ENCODE data around the gene CNTN6.

Gene CNTN6

DNA sequence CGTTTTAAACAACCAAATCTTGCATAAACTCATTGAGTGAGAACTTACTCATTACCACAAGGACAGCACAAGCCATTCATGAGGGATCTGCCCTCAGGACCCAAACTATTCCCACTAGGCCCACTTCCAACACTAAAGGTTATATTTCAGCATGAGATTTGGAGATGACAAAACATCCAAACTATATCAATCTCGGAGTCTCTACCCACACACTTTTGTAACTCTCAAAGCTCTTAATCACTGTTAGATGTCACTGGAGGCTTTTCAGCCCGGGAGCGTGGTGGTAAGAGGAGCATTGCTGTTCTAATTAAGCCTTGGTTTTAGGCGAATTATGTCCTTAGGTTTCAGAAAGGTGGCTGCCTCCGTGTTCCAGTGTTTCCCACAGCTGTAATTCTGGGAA, 86.3 kb downstream of the CNTN6 start:
- no peak for DNase-seq (ENCODE audit: low read depth)

DNA sequence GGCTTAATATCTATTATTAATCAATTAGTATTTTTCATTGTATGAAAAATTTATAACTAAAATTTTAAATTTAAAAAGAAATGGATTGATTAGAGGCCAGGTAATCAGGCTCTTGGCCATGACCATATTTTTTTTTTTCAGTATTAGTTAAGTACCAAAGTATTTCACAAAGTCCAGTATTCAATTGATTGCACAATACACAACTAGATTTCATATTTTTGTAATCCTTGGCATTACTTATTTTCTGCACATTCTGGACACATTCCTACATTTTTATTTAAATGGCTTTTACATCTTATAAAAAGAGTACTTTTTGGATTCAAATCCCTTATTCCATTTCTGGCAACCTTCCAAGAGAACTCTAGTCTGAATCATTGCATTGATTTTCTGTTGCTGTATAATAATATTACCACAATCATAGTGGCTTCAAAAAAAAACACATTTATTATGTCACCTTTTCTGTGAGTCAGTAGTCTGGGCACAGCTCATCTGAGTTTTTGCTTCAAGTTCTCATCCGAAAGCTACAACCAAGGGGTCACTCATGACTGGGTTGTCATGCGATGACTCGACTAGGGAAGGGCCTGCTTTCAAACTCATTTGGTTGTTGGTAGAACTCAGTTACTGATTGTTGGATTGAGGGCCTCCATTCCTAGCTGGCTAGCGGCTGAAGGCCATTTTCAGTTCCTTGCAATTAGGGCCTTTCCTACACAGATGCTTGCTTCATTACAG, 90.7 kb downstream of the CNTN6 start:
- peak; percentile 10 for DNase-seq (ENCODE audit: low read depth)

DNA sequence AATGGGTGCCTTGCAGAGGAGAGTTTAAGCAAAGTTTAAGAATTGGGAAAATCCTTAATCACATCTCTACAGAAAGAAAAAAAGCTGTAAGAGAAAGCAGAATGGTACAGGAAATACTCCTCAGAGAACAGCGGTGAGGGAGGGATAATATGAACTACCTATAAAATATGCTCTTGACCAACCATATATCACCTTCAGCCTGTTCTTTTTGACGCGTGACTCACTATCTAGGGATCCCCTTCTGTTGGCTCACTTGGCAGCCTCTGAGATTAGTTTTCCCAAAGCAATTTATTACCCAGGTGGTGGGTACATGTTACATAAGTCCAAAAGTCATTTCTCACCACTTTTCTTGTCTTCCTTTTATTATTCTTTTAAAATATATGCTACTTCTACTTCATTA, 97.7 kb downstream of the CNTN6 start:
- DNase-seq (ENCODE audit: low read depth): no peak

DNA sequence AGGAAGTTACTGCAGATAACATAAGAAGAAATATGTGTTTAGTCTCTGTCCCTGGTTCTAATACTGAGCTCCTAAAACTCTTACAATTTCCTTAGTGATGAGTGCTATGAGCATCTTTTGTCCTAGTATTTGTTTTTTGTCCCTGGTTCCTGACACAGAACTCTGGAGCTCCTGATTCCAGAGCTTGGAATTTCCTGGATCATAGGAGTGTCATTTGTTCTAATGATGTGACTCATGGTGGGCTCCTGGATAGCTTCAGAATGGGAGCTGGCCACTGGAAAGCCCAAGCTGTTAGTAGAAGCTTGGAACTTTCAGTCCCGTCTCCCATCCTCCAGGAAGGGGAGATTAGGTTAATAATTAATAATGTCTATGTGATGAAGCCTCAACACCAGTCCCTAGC, 98.2 kb downstream of the CNTN6 start:
- no peak for DNase-seq (ENCODE audit: low read depth)

DNA sequence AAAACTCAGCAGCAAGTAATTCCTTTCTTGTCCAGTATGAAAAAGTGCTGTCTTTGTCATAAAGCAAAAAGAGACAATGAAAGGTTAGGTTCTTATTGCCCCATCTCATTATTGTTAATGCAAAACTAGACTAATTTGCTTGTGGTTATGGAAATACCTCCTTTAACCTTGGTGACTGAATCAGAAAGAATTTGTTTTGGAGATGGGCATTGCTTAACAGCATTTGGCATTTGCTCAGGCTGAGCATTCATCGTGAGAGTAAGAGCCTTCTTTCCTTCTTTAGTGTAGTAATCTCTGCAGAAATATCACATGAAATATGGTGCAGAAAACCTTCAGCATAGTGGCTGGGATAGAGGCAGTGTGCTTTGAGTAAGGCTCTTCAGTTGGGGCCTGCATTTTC, 103.1 kb downstream of the CNTN6 start:
- peak; percentile 54 for DNase-seq (ENCODE audit: low read depth)

DNA sequence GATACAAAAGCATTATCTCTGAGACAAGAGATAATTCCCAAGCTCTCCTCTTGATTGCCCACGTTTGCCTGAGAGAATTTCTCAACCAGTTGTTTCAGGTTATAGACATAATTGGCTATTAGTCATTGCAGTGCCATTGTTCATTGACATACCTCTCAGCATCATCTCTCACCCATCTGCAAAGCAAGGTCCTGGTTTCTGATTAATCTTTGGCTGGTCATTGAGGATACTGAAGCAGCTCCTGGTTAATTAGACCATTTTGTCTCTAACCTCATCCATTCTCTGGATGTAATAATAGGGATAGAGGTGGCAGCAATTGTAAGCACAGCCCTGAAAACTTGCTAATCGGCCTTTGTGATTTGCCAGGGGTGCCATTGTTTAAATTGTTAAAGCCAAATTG, 104.2 kb downstream of the CNTN6 start:
- no peak for DNase-seq (ENCODE audit: low read depth)

DNA sequence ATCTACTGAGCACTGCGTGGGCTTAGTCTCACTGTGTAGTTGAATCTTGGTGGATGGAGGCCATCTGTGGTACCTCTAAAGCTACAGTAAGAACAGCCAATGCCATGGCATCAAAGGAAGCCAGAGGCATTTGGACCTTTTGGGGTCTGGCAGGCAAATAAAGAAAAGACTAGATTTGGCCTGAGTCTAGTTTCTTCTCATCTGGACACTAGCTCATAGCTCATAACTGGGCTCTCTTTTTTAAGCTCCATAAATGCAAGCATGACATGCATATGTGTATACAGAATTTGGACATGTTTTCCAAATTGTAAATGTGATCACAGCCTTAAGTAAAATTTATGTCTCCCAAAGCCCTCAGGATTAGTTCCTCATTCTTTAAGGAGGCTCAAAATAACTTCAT, 107.5 kb downstream of the CNTN6 start:
- DNase-seq (ENCODE audit: low read depth): no peak

DNA sequence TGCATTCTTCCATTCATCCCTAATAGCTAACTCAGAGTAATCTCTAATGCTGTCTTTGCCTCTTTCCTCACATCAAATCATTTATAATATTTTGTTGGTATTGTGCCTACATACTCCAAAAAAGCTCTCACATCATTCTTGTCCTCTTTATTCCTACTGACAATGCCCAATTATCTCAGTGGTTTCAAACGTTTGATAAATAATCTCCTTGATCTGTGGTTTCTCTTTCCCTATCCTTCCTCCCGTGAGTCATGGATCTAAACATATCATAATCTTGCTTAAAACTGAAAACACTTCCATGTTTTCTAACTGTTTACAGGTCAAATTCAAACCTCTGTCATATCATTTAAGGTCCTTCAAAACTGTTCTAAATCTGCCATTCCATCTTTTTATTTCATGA, 115.1 kb downstream of the CNTN6 start:
- DNase-seq (ENCODE audit: low read depth): no peak

DNA sequence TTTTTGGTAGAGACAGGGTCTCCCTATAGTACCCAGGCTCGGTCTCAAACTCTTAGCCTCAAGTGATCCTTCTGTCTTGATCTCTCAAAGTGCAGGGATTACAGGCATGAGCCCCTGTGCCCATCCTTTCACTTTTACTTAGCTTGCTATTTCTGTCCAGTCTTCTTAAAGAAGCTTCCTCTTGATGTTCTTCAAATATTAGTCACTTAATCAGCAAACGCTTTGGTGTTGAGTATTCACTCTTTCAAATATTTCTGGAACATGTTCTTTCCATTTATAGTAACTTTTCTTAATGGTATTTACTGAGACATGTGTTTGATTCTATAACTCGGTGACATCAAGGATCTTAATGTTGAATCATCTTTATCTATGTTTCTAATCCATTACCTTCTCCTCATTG, 122.1 kb downstream of the CNTN6 start:
- no peak for DNase-seq (ENCODE audit: low read depth)

DNA sequence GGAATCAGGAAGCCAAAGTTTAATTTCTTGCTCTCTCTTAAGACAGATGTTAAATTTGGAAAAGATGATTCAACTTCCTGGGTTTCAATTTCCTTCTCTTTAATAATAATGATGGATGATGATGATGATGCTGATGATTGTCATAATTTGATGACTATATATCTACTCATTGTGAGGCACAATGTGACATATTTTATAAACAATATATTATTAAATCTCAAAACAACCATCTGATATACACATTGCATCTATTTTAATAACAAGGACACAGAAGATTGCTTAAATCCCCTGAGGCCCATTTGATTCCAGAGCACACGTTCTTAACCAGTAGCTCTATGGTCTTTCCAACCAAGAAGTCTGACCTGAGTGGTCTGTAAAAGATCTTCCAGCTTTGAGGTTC, 124.0 kb downstream of the CNTN6 start:
- no peak for DNase-seq (ENCODE audit: low read depth)

DNA sequence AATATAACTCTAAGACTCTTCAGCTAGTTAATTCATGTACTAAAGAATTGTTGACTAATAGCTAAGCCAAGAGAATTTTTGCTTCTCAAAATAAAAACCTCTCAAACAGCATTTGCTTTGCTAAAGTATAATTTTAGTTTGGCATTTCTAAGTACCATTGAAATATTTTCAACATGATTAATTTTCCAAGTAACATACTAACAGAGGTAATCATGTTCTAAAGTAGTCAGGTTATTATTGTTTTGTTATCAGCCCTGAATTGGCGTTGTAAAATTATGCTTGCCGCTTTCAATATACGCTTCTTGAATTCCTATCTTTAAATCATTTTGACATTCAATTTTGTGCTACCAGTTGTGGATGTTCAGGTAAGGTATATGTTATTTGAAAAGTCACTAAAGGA, 134.3 kb downstream of the CNTN6 start:
- DNase-seq (ENCODE audit: low read depth): no peak

DNA sequence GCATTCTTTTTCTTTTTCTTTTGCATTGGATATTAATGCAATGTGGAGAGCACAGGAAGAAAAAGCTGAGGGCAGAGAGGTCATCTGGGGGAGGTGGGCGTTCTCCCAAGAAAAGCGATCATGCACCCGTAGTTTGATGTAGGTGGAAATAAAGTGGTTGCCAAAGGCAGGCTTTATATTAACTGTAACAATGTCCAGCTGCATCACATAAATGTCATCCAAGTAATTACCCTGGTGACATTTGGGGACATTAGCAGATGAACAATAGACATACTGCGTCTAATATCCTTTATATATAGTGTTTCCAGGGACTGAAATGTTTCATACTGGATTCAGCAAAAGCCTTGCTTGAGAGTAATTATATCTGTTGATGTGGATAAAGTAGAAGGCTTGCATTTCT, 135.5 kb downstream of the CNTN6 start:
- no peak for DNase-seq (ENCODE audit: low read depth)

DNA sequence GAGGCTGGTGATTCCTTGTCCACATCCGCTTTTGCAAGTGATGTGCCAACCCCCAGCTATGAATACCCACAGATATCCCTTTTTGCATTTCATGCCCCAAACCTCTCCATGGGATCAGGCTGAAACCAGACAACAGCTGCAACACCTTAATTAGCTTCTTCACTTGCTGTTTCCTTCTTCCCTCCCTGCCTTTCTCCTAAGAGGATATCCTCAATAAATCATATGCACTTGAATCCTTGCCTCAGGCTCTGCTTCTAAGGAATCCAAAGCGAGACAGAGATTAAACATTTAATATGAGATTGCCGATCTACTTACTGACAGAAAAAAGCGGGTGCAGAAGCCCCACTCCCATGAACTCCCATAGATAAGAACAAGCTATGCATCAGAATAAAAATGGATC, 138.1 kb downstream of the CNTN6 start:
- no peak for DNase-seq (ENCODE audit: low read depth)

DNA sequence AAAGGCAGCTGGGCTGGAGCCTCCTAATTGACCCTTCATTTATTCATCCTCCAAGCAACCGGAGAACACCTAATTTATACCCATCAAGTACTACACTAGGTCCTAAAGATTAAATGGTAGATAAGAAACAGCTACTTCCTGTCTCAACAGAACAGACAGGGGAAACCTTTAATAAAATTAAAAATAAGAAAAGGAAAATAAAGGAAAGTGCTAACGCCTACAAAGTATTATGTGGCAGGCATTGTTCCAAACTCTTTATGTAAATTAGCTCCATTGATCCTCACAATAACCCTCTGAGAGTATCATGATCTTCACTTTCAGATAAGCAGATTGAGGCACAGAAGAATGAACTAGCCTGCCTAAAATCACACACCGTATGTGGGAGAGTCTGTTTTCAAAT, 139.5 kb downstream of the CNTN6 start:
- no peak for DNase-seq (ENCODE audit: low read depth)

DNA sequence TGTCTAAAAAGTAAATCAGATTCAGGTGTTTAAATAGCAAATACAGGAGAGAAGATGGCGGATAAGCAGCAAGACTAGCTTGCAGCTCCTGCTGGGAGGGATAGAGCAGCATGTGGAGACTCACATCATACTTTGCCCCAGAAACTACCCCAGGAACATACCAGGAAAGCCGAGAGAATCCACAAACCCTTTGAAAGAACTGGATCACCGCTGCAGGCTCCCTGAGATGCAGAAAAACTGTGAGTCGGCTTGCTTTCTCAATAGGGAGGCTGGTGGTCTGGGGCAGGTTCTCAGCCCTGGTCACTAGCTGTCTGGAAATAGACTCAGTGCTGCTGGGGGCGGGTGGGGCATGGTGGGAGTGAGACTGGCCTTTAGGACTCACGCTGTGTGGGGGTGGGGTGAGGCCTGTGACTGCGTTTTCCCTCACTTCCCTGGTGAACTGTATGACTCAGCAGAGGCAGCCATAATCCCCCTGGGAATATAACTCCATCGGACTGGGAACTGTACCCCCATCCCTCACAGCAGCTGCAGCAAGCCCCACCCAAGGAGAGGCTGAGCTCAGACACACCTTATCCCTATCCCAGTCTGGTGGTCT, 142.8 kb downstream of the CNTN6 start:
- DNase-seq (ENCODE audit: low read depth): no peak

DNA sequence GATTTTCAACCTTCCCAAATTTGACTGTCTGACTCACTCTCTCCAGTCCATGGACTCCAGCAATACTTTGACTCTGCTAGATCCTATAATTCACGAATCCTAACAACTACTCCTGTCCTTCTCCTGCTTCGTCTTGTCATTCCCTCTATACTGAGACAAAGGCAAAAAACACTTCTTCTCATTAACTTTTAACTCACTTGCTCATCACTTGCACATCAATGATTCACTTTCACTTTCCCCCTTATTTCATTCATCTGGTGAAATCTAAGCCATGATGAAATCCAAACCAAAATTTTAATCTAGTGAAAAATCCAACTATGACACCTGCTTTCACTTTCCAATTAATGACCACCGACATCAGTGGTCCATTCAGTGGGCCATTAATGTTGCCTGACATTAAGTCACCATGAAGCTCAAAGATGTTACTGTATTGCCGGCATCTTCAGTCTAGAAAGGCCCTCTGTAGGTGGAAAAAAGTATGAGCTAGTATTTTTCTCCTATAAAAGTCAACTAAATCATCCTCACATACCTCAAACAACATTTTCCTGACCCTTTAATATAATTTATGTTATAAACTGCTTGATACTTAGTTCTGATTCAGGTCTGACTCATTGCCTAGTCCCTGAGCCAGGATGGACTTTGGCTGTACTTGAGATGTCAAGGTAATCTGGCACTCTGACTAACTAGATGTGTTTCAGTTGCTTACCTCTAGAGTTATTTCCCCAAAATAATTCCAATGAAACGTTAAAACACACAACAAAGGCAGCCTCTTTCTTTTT, 158.6 kb downstream of the CNTN6 start:
- DNase-seq (ENCODE audit: low read depth): no peak

DNA sequence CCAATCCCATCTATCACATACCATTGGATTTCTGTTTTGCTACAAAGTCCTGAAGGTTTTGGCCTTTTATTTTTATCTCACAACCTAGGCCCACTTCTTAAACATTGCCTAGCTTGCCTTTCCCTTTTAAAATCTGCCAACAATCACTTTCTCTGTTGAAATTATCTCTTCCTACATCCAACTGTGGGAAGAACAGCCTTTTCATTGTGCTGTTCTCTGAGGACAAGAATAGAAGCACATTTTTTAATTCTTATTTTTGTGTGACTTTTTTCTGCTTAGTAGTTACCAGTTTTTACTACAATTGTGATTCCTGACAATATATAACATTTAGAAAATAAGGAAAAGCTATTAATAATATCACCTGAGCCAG, 159.2 kb downstream of the CNTN6 start:
- DNase-seq (ENCODE audit: low read depth): no peak

DNA sequence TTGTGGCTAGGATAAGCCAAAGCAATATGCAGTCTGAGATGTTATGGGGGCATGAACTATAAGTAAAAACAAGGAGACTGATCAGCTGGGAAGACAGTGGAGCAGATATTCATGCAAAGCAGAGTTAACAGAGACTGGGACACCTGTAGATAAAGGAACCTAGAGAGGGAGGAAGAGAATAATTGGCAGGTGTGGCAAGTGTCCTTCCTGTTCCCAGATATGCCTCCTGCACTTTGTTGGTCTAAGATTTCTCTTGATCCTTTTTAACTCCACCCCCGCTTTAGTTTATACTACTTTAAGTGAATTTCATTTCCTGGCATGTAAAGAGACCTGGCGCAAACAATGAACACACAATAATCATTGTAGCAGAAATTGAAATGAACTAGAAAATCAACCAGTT, 169.4 kb downstream of the CNTN6 start:
- DNase-seq (ENCODE audit: low read depth): no peak

DNA sequence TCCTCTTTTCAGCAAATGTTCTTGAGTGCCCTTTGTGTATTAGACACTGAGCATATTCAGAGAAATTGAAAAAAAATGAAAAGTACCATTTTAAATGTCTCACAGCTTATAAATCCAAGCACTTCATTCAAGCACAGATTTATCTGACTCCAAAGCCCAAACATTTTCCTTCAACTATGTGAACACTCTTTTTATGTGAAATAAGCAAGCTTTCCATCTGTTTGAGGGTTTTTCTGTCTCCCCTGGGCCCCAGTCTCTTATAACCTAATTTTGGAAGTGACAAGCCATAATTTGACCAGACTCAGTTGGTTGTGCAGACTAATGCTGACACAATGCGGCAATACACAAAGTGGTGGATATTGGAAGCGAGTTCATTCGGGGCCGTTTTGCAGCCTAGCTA, 170.3 kb downstream of the CNTN6 start:
- no peak for DNase-seq (ENCODE audit: low read depth)

DNA sequence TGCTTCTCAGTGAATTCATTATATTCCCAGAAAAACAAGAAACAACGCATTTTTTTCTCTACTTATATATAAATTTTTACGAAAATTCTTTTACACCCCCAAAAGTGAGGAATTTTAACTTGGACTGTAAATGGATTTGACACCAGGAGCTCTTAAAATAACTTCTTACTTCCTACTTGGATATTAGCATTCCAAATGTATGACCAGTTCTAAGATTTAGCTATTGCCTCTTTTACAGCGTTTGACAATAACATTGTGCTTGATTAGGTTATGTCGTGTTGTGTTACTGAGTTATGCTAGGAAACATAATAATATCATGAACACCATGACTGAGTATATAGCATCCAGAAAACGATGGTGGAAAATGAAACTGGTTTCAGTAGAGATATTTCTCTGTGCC, 177.0 kb downstream of the CNTN6 start:
- DNase-seq (ENCODE audit: low read depth): no peak

DNA sequence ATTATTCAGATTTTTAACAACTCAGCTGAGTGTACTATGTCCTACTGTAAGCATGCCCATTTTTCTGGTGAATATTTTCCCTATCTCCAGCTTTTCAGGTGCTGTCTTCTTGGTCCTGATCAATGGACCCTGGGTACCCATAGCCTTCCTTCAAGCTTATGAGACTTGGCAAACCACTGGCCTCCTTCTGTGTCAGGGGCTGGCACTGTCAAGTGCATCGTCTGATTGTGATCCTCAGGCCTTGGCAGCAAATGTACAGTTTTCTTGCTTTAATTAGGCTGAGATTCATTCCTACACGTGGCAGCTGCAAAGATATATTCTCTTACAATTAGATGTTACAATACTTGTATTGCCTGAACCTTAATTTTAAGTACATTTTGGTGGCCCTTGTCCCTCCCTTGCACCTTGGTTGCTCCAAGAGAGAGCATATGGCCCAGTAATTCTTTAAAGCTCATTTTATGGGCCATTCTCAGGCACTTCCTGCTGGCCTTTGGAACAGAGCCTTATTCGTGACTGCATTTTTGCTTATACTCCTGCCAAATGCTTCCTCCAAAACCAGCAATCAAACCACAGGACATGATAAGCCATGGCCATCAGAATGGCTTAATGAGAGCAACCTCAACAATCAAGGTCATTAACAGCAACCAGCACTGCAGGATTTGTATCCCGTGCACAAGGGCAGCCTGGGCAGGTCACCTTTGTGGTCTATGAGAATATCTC, 179.9 kb downstream of the CNTN6 start:
- no peak for DNase-seq (ENCODE audit: low read depth)

DNA sequence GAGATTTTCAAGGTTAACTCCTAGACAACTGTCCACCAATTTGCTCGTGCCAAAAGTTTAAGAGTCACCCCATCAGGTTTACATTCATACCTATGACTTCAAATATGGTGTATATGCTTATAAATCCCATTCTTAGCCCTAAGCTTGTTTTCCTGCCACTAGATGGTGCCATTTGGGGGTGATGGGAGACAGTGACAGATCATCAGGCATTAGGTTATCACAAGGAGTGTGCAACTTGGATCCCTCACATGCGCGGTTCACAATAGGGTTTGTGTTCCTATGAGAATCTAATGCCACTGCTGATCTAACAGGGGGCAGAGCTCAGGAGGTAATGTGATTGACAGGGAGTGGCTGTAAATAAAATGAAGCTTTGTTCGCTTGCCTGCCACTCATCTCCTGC, 182.7 kb downstream of the CNTN6 start:
- DNase-seq (ENCODE audit: low read depth): no peak

DNA sequence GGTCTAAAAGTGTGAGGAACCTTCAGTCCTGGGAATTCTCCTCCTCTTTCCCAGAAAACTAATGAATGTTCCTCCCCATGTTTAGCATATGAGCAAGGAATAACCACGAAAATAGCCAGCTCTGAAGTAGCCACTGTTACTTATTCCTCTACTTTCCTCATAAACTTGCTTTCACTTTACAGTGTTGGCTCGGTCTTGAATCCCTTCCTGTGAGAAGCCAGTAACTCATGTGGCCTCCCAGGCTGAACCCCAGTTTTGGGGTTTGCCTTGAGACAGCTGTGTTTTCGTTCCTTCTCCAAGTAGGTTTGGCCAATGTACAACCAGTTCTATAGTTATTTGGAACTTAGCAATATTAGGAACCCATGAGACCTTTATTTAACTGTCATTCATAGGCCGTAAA, 195.0 kb downstream of the CNTN6 start:
- DNase-seq (ENCODE audit: low read depth): no peak
